GM12878 (cell line): ENCODE results near the gene PPP1R37. TPM values are rescaled to one million over a fixed set of nuclear protein-coding genes. Genes with fewer than 3 reads are reported as not detected.

Experiments
- ATAC-seq: fragments of 200-7000 bp; cut with Tn5 transposase; 3 replicates; pipeline ENCODE4 v1.9.1; 2020; ENCODE audit warnings: mild to moderate bottlenecking, moderate library complexity
- BruUV-seq: library from RNA; stranded (reverse); fragments of 400-500 nt; replicated peaks from 2 replicates; lab custom pipeline; 2021; lab: Mats Ljungman, UMichigan
- CTCF ChIA-PET: fragments of 300-600 bp; sonication (Branson Sonifier 250); formaldehyde crosslinking; extraction: SDS; loops from one replicate; lab custom pipeline; 2021; ENCODE audit warnings: inconsistent platforms; lab: Yijun Ruan, JAX
- POLR2A ChIA-PET: fragments of 350-600 bp; formaldehyde crosslinking; extraction: SDS; loops from one replicate; lab custom pipeline; 2021; ENCODE audit warnings: inconsistent platforms; lab: Charles Lee
- RAD21 ChIA-PET: fragments of 300-600 bp; sonication (Branson Sonifier 250); formaldehyde crosslinking; loops from one replicate; lab custom pipeline; 2023; ENCODE audit warnings: antibody characterized with exemption; ENCODE audit not compliant: unreplicated experiment; lab: Charles Lee
- SMC1A ChIA-PET: fragments of 300-600 bp; sonication (Branson Sonifier 250); formaldehyde crosslinking; loops from one replicate; lab custom pipeline; 2023; ENCODE audit not compliant: unreplicated experiment, uncharacterized antibody; lab: Charles Lee
- DNase-seq: peaks from one replicate; pipeline ENCODE4 v3.0.0-alpha.2; 2011; ENCODE audit warnings: low read depth, low spot score
- FAIRE-seq: peaks from 3 replicates; lab custom pipeline; 2011; peaks lifted over from hg19 to GRCh38; lab: Jason Lieb, UNC
- H2AFZ ChIP-seq: 2 replicates; pipeline ENCODE4 v1.6.0; 2011; ENCODE audit warnings: low read depth, low read length, control low read depth; ENCODE audit not compliant: control insufficient read depth
- H3K27ac ChIP-seq: 2 replicates; pipeline ENCODE4 v1.5.1; 2011; ENCODE audit warnings: control low read depth; ENCODE audit not compliant: control insufficient read depth, insufficient read depth
- H3K27me3 ChIP-seq, 2 experiments: replicated peaks in 1 of 2; 2 replicates each; pipeline versions ENCODE4 v1.6.0 to v1.6.1; 2011; ENCODE audit warnings: low read length in 1 of 2; ENCODE audit not compliant: control insufficient read depth in 2 of 2, insufficient read depth in 2 of 2
- H3K36me3 ChIP-seq, 2 experiments: 2 replicates each; pipeline ENCODE4 v1.5.1; 2011; ENCODE audit warnings: low read length in 1 of 2; ENCODE audit not compliant: control insufficient read depth in 2 of 2, insufficient read depth in 2 of 2
- H3K4me1 ChIP-seq: 2 replicates; pipeline ENCODE4 v1.6.1; 2011; ENCODE audit warnings: mild to moderate bottlenecking, low read length, moderate library complexity, mixed read lengths; ENCODE audit not compliant: control insufficient read depth, insufficient read depth
- H3K4me2 ChIP-seq: 2 replicates; pipeline ENCODE4 v1.6.0; 2011; ENCODE audit warnings: control low read depth; ENCODE audit not compliant: control insufficient read depth, insufficient read depth
- H3K4me3 ChIP-seq: fragments of 200-600 bp; sonication (generic); 2 replicates; pipeline ENCODE4 v1.5.1; 2016
- H3K79me2 ChIP-seq: 2 replicates; pipeline ENCODE4 v1.6.0; 2011; ENCODE audit warnings: low read length; ENCODE audit not compliant: control insufficient read depth, insufficient read depth
- H3K9ac ChIP-seq: 2 replicates; pipeline ENCODE4 v1.8.0; 2011; ENCODE audit warnings: low read length, control low read depth, mixed read lengths; ENCODE audit not compliant: control insufficient read depth, insufficient read depth
- H3K9me3 ChIP-seq: replicated peaks from 3 replicates; pipeline ENCODE4 v1.5.1; 2011; ENCODE audit warnings: mild to moderate bottlenecking, low read length; ENCODE audit not compliant: control insufficient read depth, insufficient read depth
- H4K20me1 ChIP-seq: 2 replicates; pipeline ENCODE4 v1.6.0; 2011; ENCODE audit not compliant: control insufficient read depth, insufficient read depth
- BRCA1 ChIP-seq: IDR thresholded peaks from 2 replicates; pipeline ENCODE4 v1.6.1; 2011; ENCODE audit warnings: low read depth, low read length, improper control_type of control experiment
- CTCF ChIP-seq, 3 experiments: IDR thresholded peaks in 2 of 3; conservative IDR thresholded peaks in 1 of 3; 2 replicates each; pipeline ENCODE4 v1.5.1; 2011; ENCODE audit warnings: low read depth in 3 of 3, low read length in 3 of 3, mild to moderate bottlenecking in 3 of 3, control low read depth in 2 of 3, moderate library complexity in 2 of 3, inconsistent platforms in 1 of 3, mixed read lengths in 1 of 3; ENCODE audit not compliant: control insufficient read depth in 2 of 3, insufficient read depth in 1 of 3; ENCODE audit errors: extremely low read depth in 1 of 3
- KDM1A ChIP-seq: fragments of 200-600 bp; sonication (generic); IDR thresholded peaks from 2 replicates; pipeline ENCODE4 v1.6.1; 2016; ENCODE audit warnings: borderline replicate concordance
- MLLT1 ChIP-seq: fragments of 450-650 bp; IDR thresholded peaks from 2 replicates; pipeline ENCODE4 v1.6.1; 2016; ENCODE audit warnings: mild to moderate bottlenecking
- NRF1 ChIP-seq: conservative IDR thresholded peaks from 2 replicates; pipeline ENCODE4 v1.6.1; 2011; ENCODE audit warnings: mild to moderate bottlenecking, low read depth, low read length, improper control_type of control experiment
- PBX3 ChIP-seq: IDR thresholded peaks from 2 replicates; pipeline ENCODE4 v1.6.1; 2011; ENCODE audit warnings: mild to moderate bottlenecking, low read depth, low read length, moderate library complexity; ENCODE audit not compliant: insufficient replicate concordance
- USF1 ChIP-seq: IDR thresholded peaks from 2 replicates; pipeline ENCODE4 v1.6.1; 2011; ENCODE audit warnings: borderline replicate concordance, low read depth, mild to moderate bottlenecking, moderate library complexity, mixed read lengths, low read length; ENCODE audit not compliant: insufficient read depth; ENCODE audit errors: extremely low read length
- ZBTB40 ChIP-seq: fragments of 450-650 bp; IDR thresholded peaks from 2 replicates; pipeline ENCODE4 v1.6.1; 2016; ENCODE audit warnings: mild to moderate bottlenecking, moderate library complexity, borderline replicate concordance
- ZNF207 ChIP-seq: fragments of 450-650 bp; IDR thresholded peaks from 2 replicates; pipeline ENCODE4 v1.6.1; 2014; ENCODE audit warnings: antibody characterized with exemption, mild to moderate bottlenecking, borderline replicate concordance
- ZNF384 ChIP-seq: IDR thresholded peaks from 2 replicates; pipeline ENCODE4 v1.6.1; 2012; ENCODE audit warnings: low read depth, mild to moderate bottlenecking, low read length, improper control_type of control experiment, borderline replicate concordance
- WGBS: methylation state at CpG from one replicate; pipeline ENCODE4 v1.1.6; 2016; ENCODE audit warnings: low lambda C conversion rate; ENCODE audit not compliant: insufficient replicate concordance, insufficient coverage; ENCODE audit errors: missing lambda C conversion rate; 5-methylcytosine and 5-hydroxymethylcytosine counted together
- in situ Hi-C: fragments of 300-500 bp; cut with MboI; formaldehyde crosslinking; loops from 9 replicates; pipeline ENCODE4 v1.14.3; 2018; ENCODE audit warnings: mixed read lengths
- intact Hi-C: fragments of 100-400 bp; cut with micrococcal nuclease; formaldehyde crosslinking; loops from one replicate; pipeline ENCODE4 v1.14.2; 2022; ENCODE audit not compliant: unreplicated experiment
- polyA plus RNA-seq, 11 experiments: library from polyadenylated mRNA; depleted of rRNA in 4 of 11; unstranded in 6 of 11; stranded (reverse) in 5 of 11; fragments of >200 nt; fragmentation: Nextera tagmentation in 4 of 11; fragmentation: Illumina TruSeq in 1 of 11; extraction: Ambion mirVana in 4 of 11; extraction: Trizol in 1 of 11; gene quantifications; 1 replicate in 1 of 11; 2 replicates in 10 of 11; pipeline versions ENCODE4 v1.2.1 to v1.2.3, GENCODE V29; 2011 to 2016; ENCODE audit warnings: inconsistent platforms in 2 of 11, missing spikeins in 2 of 11, low read depth in 1 of 11
- total RNA-seq, 4 experiments: library from RNA; depleted of rRNA in 3 of 4; stranded (reverse); fragments of >200 nt in 3 of 4; fragmentation: Illumina TruSeq in 1 of 4; extraction: Trizol in 1 of 4; gene quantifications; 2 replicates each; pipeline versions ENCODE4 v1.2.1 to v1.2.3, GENCODE V29; 2013 to 2021

PPP1R37 gene
- total and polyA plus RNA-seq, 10 of the 15 experiments (the other 5 are each of a cell fraction or from before 2014, with no cell fraction given), result 0.09 to 21.3 (median 5.1) TPM; not detected in 1

- ChIA-PET POLR2A (no interaction called here), CTCF (no interaction called here), SMC1A (no interaction called here), RAD21 (no interaction called here)
- TF ChIP-seq ZNF207 (no peak), USF1 (no peak), NRF1 (no peak), CTCF (IDR thresholded peaks at IDR 0.05 in 2 of 3, conservative IDR thresholded peaks at IDR 0.05 in 1 of 3; ENCODE audit: control insufficient read depth in 2 of 3, extremely low read depth in 1 of 3, insufficient read depth in 1 of 3, low read depth in 3 of 3, low read length in 3 of 3) (no peak), MLLT1 (no peak), ZNF384 (no peak), ZBTB40 (no peak), BRCA1 (no peak), PBX3 (no peak), KDM1A (no peak)
- no peaks in the 10 kb centered on the region for H4K20me1 ChIP-seq
- intact Hi-C loops (no loop called here), in situ Hi-C loops (no loop called here)
- no peak for DNase-seq
- 97% methylated on average over 17 of the region's 18 CpGs for WGBS
- peak overlapping the region; percentile 38; the same call in 1 of the 2 replicates for H3K4me2 ChIP-seq
- H3K79me2 ChIP-seq, result peaks cover 8% of the 10 kb centered on the region
- H3K36me3 ChIP-seq, result no peaks in the 10 kb centered on the region
- H3K9ac ChIP-seq, result no peak overlapping the region
- H2AFZ ChIP-seq, result no peak overlapping the region
- no peak for FAIRE-seq
- no peak overlapping the region for H3K27ac ChIP-seq
- no peaks in the 10 kb centered on the region for H3K9me3 ChIP-seq
- no TSS peak for BruUV-seq
- H3K4me3 ChIP-seq, result no peak overlapping the region
- ATAC-seq, result no peak
- H3K4me1 ChIP-seq, result peaks cover 16% of the 10 kb centered on the region
- H3K27me3 ChIP-seq, result no peaks in the 10 kb centered on the region
Measured at GRCh38 chr19:45172611-45173208, 79.7 kb downstream of the PPP1R37 start.
